ENCODE data around the gene E2F3.
"Not testable (repeated sequence)": the region's sequence is repeated elsewhere in the genome, so short reads cannot be mapped to it uniquely, and the experiment has no call there.

Gene E2F3

DNA sequence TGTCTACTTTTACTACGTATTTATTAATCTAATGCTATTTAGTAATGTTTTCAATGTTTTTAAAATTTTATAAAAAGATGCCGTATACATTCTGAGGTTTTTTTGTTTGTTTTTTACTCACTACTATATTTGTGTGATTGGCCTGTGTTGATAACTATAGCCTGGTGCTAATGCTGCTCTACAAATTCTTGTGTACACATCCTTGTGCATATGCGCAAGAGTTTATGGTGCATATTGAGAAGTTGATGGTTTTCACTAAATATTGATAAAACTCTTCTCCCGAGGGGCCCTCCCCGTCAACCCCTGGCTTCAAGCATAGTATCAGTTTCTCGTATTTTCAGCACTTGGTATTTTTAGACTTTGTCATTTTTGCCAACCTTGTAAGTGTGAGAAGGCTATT, 59.9 kb downstream of the E2F3 start:
- Histone ChIP-seq H3K27me3 (ENCODE audit: control insufficient read depth in 5 of 5, insufficient read depth in 4 of 5, low read length in 5 of 5) (no peaks in the 10 kb centered on the region), H3K27ac (ENCODE audit: low read depth, low read length) (no peak overlapping the region), H3K4me3 (ENCODE audit: low read depth in 1 of 5, low read length in 5 of 5) (no peak overlapping the region), H3K9me3 (ENCODE audit: control insufficient read depth in 5 of 5, low read length in 5 of 5) (peaks cover 0 to 4% (median 0%) of the 10 kb centered on the region in 5 donors), H3K36me3 (ENCODE audit: control insufficient read depth in 5 of 5, insufficient read depth in 5 of 5, low read length in 5 of 5) (no peaks in the 10 kb centered on the region), H3K4me1 (ENCODE audit: control insufficient read depth in 5 of 5, insufficient read depth in 5 of 5, low read length in 5 of 5) (no peaks in the 10 kb centered on the region), H3K9ac (ENCODE audit: low read length in 5 of 5) (no peak overlapping the region)

DNA sequence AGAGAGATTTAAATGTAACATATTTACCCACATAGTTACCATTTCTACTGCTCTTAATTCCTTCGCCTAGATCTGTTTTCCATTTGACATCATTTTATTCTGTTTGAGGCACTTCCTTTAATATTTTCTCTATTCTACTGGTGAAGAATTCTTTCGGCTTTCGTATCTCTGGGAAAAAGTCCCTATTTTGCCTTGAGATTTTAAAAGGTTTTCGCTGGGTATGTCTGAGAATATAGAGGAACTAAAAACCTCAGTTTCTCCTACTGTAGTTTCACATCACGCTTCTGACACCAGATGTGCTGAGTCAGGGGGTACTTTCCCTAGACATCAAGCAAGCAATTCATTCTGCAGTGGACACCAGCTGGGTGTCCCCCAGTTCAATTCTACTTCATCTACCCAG, 61.7 kb downstream of the E2F3 start:
- Histone ChIP-seq H3K36me3 (ENCODE audit: control insufficient read depth in 5 of 5, insufficient read depth in 5 of 5, low read length in 5 of 5) (peaks cover 0 to 4% (median 0%) of the 10 kb centered on the region in 5 donors), H3K27ac (ENCODE audit: low read depth, low read length) (no peak overlapping the region), H3K9ac (ENCODE audit: low read length in 5 of 5) (no peak overlapping the region), H3K4me1 (ENCODE audit: control insufficient read depth in 5 of 5, insufficient read depth in 5 of 5, low read length in 5 of 5) (no peaks in the 10 kb centered on the region), H3K4me3 (ENCODE audit: low read depth in 1 of 5, low read length in 5 of 5) (no peak overlapping the region), H3K27me3 (ENCODE audit: control insufficient read depth in 5 of 5, insufficient read depth in 4 of 5, low read length in 5 of 5) (no peaks in the 10 kb centered on the region), H3K9me3 (ENCODE audit: control insufficient read depth in 5 of 5, low read length in 5 of 5) (peaks cover 0 to 4% (median 0%) of the 10 kb centered on the region in 5 donors)

DNA sequence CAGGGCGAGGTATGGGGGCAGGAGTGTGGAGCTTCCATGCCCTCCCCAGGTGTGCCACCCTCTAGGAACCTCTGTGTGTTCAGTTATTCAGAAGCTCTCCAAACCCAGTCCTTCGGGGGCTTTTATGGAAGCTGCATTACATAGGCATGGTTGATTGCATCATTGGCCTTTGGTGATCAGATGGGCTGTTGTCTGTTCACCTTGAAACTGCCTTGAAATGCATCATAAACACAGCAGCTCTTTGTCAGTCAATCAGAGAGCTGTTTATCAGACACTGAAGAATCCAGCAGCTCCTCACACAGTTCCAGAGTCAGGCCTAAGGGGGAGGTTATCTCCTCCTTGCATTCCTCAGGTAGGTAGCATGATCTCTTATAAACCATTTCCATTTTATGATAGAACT, 62.4 kb downstream of the E2F3 start:
- Histone ChIP-seq H3K27me3 (ENCODE audit: control insufficient read depth in 5 of 5, insufficient read depth in 4 of 5, low read length in 5 of 5) (no peaks in the 10 kb centered on the region), H3K4me3 (ENCODE audit: low read depth in 1 of 5, low read length in 5 of 5) (no peak overlapping the region), H3K27ac (ENCODE audit: low read depth, low read length) (no peak overlapping the region), H3K36me3 (ENCODE audit: control insufficient read depth in 5 of 5, insufficient read depth in 5 of 5, low read length in 5 of 5) (peaks cover 0 to 4% (median 0%) of the 10 kb centered on the region in 5 donors), H3K9ac (ENCODE audit: low read length in 5 of 5) (no peak overlapping the region), H3K9me3 (ENCODE audit: control insufficient read depth in 5 of 5, low read length in 5 of 5) (peaks cover 0 to 4% (median 0%) of the 10 kb centered on the region in 5 donors), H3K4me1 (ENCODE audit: control insufficient read depth in 5 of 5, insufficient read depth in 5 of 5, low read length in 5 of 5) (no peaks in the 10 kb centered on the region)

DNA sequence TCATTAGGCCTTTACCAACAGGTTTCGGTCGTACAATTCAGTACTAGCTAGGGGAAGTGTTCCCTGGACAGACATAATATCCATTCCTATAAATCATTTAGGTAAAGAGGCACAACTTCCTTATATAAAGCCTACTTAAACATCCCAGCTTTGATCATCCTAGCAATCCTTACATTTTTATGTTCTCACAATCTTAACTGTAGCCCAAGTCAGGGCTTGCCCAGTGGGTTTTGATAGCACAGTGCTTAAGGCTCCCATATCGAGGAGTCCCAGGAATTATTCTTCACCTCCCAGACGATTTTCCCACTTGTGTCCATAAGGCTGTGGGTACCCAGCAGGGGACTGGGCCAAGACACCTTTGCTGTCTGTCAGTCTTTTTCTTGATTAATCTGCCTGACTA, 63.2 kb downstream of the E2F3 start:
- H3K9me3 ChIP-seq (ENCODE audit: control insufficient read depth in 5 of 5, low read length in 5 of 5), result peaks cover 0 to 4% (median 0%) of the 10 kb centered on the region in 5 donors
- H3K27ac ChIP-seq (ENCODE audit: low read depth, low read length), result no peak overlapping the region
- H3K36me3 ChIP-seq (ENCODE audit: control insufficient read depth in 5 of 5, insufficient read depth in 5 of 5, low read length in 5 of 5), result peaks cover 0 to 4% (median 0%) of the 10 kb centered on the region in 5 donors
- no peaks in the 10 kb centered on the region for H3K4me1 ChIP-seq (ENCODE audit: control insufficient read depth in 5 of 5, insufficient read depth in 5 of 5, low read length in 5 of 5)
- no peak overlapping the region for H3K4me3 ChIP-seq (ENCODE audit: low read depth in 1 of 5, low read length in 5 of 5)
- no peaks in the 10 kb centered on the region for H3K27me3 ChIP-seq (ENCODE audit: control insufficient read depth in 5 of 5, insufficient read depth in 4 of 5, low read length in 5 of 5)
- no peak overlapping the region for H3K9ac ChIP-seq (ENCODE audit: low read length in 5 of 5)

DNA sequence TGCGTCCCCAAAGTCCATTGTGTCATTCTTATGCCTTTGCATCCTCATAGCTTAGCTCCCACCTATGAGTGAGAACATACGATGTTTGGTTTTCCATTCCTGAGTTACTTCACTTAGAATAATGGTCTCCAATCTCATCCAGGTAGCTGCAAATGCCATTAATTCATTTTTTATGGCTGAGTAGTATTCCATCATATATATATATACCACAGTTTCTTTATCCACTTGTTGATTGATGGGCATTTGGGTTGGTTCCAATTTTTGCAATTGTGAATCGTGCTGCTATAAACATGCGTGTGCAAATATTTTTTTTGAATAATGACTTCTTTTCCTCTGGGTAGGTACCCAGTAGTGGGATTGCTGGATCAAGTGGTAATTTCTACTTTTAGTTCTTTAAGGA, 63.9 kb downstream of the E2F3 start:
- not testable (repeated sequence) for H3K9me3 ChIP-seq (ENCODE audit: control insufficient read depth in 5 of 5, low read length in 5 of 5); H3K36me3 ChIP-seq (ENCODE audit: control insufficient read depth in 5 of 5, insufficient read depth in 5 of 5, low read length in 5 of 5); H3K4me3 ChIP-seq (ENCODE audit: low read depth in 1 of 5, low read length in 5 of 5); H3K9ac ChIP-seq (ENCODE audit: low read length in 5 of 5); H3K4me1 ChIP-seq (ENCODE audit: control insufficient read depth in 5 of 5, insufficient read depth in 5 of 5, low read length in 5 of 5); H3K27me3 ChIP-seq (ENCODE audit: control insufficient read depth in 5 of 5, insufficient read depth in 4 of 5, low read length in 5 of 5); H3K27ac ChIP-seq (ENCODE audit: low read depth, low read length)

DNA sequence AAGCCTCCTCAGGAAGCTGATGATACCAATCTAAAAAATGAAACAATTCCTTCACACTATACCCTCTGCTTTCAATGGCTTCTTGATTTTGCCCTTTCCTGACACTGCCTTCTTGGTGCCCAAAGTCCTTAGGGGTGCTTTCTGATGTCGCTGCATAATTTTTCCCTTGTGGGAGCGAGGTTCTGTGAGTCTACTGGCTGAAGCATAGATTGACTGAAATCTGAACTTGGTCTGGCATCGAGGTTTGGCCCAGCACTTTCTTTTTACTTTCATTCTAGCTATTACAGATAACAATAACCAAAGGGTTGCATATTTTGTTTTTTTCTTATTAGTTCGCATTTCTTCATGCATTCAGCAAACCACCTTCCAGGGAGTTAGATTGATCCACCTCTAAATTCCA, 65.8 kb downstream of the E2F3 start:
- H3K9me3 ChIP-seq (ENCODE audit: control insufficient read depth in 5 of 5, low read length in 5 of 5), result peaks cover 0 to 4% (median 0%) of the 10 kb centered on the region in 5 donors
- no peaks in the 10 kb centered on the region for H3K4me1 ChIP-seq (ENCODE audit: control insufficient read depth in 5 of 5, insufficient read depth in 5 of 5, low read length in 5 of 5)
- peaks cover 0 to 4% (median 0%) of the 10 kb centered on the region in 5 donors for H3K36me3 ChIP-seq (ENCODE audit: control insufficient read depth in 5 of 5, insufficient read depth in 5 of 5, low read length in 5 of 5)
- H3K4me3 ChIP-seq (ENCODE audit: low read depth in 1 of 5, low read length in 5 of 5), result no peak overlapping the region
- no peak overlapping the region for H3K9ac ChIP-seq (ENCODE audit: low read length in 5 of 5)
- no peaks in the 10 kb centered on the region for H3K27me3 ChIP-seq (ENCODE audit: control insufficient read depth in 5 of 5, insufficient read depth in 4 of 5, low read length in 5 of 5)
- H3K27ac ChIP-seq (ENCODE audit: low read depth, low read length), result no peak overlapping the region

DNA sequence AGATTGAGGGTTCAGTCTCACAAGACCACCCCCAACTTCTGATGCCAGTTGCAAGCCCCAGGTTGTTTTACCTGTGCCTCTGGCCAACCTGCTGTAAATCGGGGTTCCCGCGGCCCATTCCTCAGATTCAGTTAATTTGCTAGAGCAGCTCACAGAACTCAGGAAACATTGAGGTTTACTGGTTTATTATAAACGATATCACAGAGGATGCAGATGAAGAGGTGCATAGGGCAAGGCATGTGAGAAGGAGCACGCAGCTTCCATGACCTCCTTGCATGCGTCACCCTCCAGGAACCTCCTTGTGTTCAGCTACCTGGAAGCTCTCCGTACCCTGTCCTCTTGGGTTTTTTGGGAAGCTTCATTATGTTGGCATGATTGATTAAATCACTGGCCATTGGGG, 66.5 kb downstream of the E2F3 start:
- no peak overlapping the region for H3K4me3 ChIP-seq (ENCODE audit: low read depth in 1 of 5, low read length in 5 of 5)
- no peak overlapping the region for H3K9ac ChIP-seq (ENCODE audit: low read length in 5 of 5)
- H3K36me3 ChIP-seq (ENCODE audit: control insufficient read depth in 5 of 5, insufficient read depth in 5 of 5, low read length in 5 of 5), result peaks cover 0 to 4% (median 0%) of the 10 kb centered on the region in 5 donors
- H3K9me3 ChIP-seq (ENCODE audit: control insufficient read depth in 5 of 5, low read length in 5 of 5), result peaks cover 0 to 4% (median 0%) of the 10 kb centered on the region in 5 donors
- no peak overlapping the region for H3K27ac ChIP-seq (ENCODE audit: low read depth, low read length)
- no peaks in the 10 kb centered on the region for H3K27me3 ChIP-seq (ENCODE audit: control insufficient read depth in 5 of 5, insufficient read depth in 4 of 5, low read length in 5 of 5)
- no peaks in the 10 kb centered on the region for H3K4me1 ChIP-seq (ENCODE audit: control insufficient read depth in 5 of 5, insufficient read depth in 5 of 5, low read length in 5 of 5)

DNA sequence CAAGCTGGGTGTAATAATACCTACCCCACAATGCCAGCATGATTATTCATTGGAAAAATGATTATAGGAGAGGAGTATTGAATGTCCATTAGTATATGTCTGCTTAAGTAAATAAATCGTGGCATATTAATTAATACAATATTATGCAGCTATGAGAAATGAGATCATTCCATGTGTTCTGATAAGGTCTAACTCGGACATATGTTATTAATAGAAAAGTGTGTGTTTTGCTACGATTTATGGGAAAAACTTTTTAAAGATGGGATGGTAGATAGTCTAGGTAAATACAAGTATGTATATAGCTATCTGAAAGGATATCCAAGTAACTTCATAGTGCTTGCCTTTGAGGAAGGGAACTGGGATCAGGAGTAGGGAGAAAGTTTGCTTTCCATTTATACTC, 71.1 kb downstream of the E2F3 start:
- no peak overlapping the region for H3K27ac ChIP-seq (ENCODE audit: low read depth, low read length)
- no peak overlapping the region for H3K9ac ChIP-seq (ENCODE audit: low read length in 5 of 5)
- H3K36me3 ChIP-seq (ENCODE audit: control insufficient read depth in 5 of 5, insufficient read depth in 5 of 5, low read length in 5 of 5), result peaks cover 0 to 4% (median 0%) of the 10 kb centered on the region in 5 donors
- peaks cover 0 to 5% (median 0%) of the 10 kb centered on the region in 5 donors for H3K4me1 ChIP-seq (ENCODE audit: control insufficient read depth in 5 of 5, insufficient read depth in 5 of 5, low read length in 5 of 5)
- no peaks in the 10 kb centered on the region for H3K9me3 ChIP-seq (ENCODE audit: control insufficient read depth in 5 of 5, low read length in 5 of 5)
- no peak overlapping the region for H3K4me3 ChIP-seq (ENCODE audit: low read depth in 1 of 5, low read length in 5 of 5)
- H3K27me3 ChIP-seq (ENCODE audit: control insufficient read depth in 5 of 5, insufficient read depth in 4 of 5, low read length in 5 of 5), result no peaks in the 10 kb centered on the region

DNA sequence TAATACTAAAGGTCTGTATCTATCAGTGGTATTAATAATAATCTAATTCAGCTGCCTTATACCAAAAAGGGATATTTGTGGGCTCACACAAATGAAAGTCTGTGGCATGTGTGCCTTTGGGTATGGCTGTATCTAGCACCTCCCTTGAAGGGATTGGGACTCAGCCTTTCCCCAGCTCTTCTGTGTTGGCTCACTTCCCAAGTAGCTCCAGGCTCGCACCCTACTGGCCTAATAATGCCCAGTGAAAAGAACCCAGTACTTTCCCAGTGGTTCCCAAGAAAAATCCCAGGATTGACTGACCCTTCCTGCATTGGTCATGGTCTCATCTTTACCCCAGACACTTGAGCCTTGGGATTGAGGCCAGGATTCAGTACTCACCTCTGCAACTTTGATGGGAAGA, 71.8 kb downstream of the E2F3 start:
- H3K9ac ChIP-seq (ENCODE audit: low read length in 5 of 5), result no peak overlapping the region
- no peaks in the 10 kb centered on the region for H3K27me3 ChIP-seq (ENCODE audit: control insufficient read depth in 5 of 5, insufficient read depth in 4 of 5, low read length in 5 of 5)
- H3K4me1 ChIP-seq (ENCODE audit: control insufficient read depth in 5 of 5, insufficient read depth in 5 of 5, low read length in 5 of 5), result peaks cover 0 to 5% (median 0%) of the 10 kb centered on the region in 5 donors
- no peaks in the 10 kb centered on the region for H3K36me3 ChIP-seq (ENCODE audit: control insufficient read depth in 5 of 5, insufficient read depth in 5 of 5, low read length in 5 of 5)
- no peak overlapping the region for H3K27ac ChIP-seq (ENCODE audit: low read depth, low read length)
- H3K9me3 ChIP-seq (ENCODE audit: control insufficient read depth in 5 of 5, low read length in 5 of 5), result no peaks in the 10 kb centered on the region
- H3K4me3 ChIP-seq (ENCODE audit: low read depth in 1 of 5, low read length in 5 of 5), result no peak overlapping the region

DNA sequence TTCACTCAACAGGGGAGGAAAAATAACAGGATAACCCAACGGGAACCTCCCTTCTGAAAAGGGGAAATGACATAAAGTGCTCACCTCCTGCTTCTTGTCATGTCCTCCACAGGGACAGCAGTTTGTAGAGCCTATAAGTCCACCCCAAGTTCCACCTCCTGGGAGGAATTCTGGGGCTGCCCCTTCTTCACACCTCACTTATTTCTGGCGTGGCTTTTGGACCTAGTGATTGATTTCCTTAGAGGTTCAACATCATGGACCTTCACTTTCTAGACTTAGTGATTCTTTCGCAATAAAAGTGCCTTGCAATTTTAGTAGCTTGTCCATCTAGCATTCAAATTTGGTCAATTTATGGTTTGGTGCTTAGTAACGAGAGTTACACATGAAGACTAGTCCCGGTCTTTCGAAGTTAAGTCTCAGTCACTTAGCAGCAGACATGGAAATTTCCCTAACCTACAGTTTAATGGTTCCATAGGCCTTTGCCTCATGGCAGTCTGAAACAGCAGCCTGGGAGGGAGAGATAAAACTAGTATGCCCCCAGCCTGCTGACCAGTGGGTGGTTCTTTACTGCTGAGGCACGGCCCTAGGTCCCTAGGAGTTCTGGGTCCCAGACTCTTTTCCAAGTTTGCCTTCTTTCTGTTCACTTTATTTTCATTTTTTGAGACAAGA, 73.3 kb downstream of the E2F3 start:
- Histone ChIP-seq H3K9me3 (ENCODE audit: control insufficient read depth in 5 of 5, low read length in 5 of 5) (no peaks in the 10 kb centered on the region), H3K36me3 (ENCODE audit: control insufficient read depth in 5 of 5, insufficient read depth in 5 of 5, low read length in 5 of 5) (peaks cover 0 to 3% (median 0%) of the 10 kb centered on the region in 5 donors), H3K9ac (ENCODE audit: low read length in 5 of 5) (no peak overlapping the region), H3K4me3 (ENCODE audit: low read depth in 1 of 5, low read length in 5 of 5) (no peak overlapping the region), H3K27ac (ENCODE audit: low read depth, low read length) (no peak overlapping the region), H3K4me1 (ENCODE audit: control insufficient read depth in 5 of 5, insufficient read depth in 5 of 5, low read length in 5 of 5) (peaks cover 0 to 5% (median 0%) of the 10 kb centered on the region in 5 donors), H3K27me3 (ENCODE audit: control insufficient read depth in 5 of 5, insufficient read depth in 4 of 5, low read length in 5 of 5) (no peaks in the 10 kb centered on the region)

Measured in subcutaneous abdominal adipose tissue (tissue), 5 donors.